Smooth muscle cell (in vitro differentiated cells): ENCODE results near the gene KRTAP21-1. TPM values are rescaled to one million over a fixed set of nuclear protein-coding genes. Genes with fewer than 3 reads are reported as not detected.

Source experiments
- DNase-seq: peaks from one replicate; lab custom pipeline; 2025; ENCODE audit not compliant: unreplicated experiment; lab: John Stamatoyannopoulos, UW
- H2AFZ ChIP-seq: fragments of 200-600 bp; sonication (generic); 2 replicates; pipeline ENCODE4 v1.6.0; 2016; ENCODE audit warnings: antibody characterized with exemption, low read depth, mild to moderate bottlenecking
- H3F3A ChIP-seq: fragments of 200-600 bp; sonication (generic); 2 replicates; pipeline ENCODE4 v1.6.0; 2017; ENCODE audit warnings: antibody characterized with exemption, low read depth
- H3K27ac ChIP-seq: fragments of 200-600 bp; sonication (generic); 2 replicates; pipeline ENCODE4 v1.5.1; 2016; ENCODE audit warnings: low read depth, mild to moderate bottlenecking
- H3K27me3 ChIP-seq: fragments of 200-600 bp; sonication (generic); 2 replicates; pipeline ENCODE4 v1.6.1; 2016; ENCODE audit warnings: low read depth, mild to moderate bottlenecking
- H3K36me3 ChIP-seq: fragments of 200-600 bp; sonication (generic); 2 replicates; pipeline ENCODE4 v1.5.1; 2016; ENCODE audit warnings: low read depth
- H3K4me1 ChIP-seq: fragments of 200-600 bp; sonication (generic); 2 replicates; pipeline ENCODE4 v1.5.1; 2016; ENCODE audit warnings: low read depth
- H3K4me2 ChIP-seq: fragments of 200-600 bp; sonication (generic); 2 replicates; pipeline ENCODE4 v1.6.0; 2016; ENCODE audit warnings: mild to moderate bottlenecking
- H3K4me3 ChIP-seq: fragments of 200-600 bp; sonication (generic); 2 replicates; pipeline ENCODE4 v1.5.1; 2016; ENCODE audit warnings: mild to moderate bottlenecking
- H3K79me2 ChIP-seq: fragments of 200-600 bp; sonication (generic); 2 replicates; pipeline ENCODE4 v1.6.0; 2016; ENCODE audit warnings: low read depth, mild to moderate bottlenecking
- H3K9ac ChIP-seq: fragments of 200-600 bp; sonication (generic); 2 replicates; pipeline ENCODE4 v1.6.0; 2016; ENCODE audit warnings: low read depth
- H3K9me3 ChIP-seq: fragments of 200-600 bp; sonication (generic); replicated peaks from 2 replicates; pipeline ENCODE4 v1.5.1; 2016; ENCODE audit warnings: low read depth
- H4K20me1 ChIP-seq: fragments of 200-600 bp; sonication (generic); 2 replicates; pipeline ENCODE4 v1.6.0; 2016; ENCODE audit warnings: low read depth
- WGBS: methylation state at CpG from one replicate; pipeline ENCODE4 v1.1.7; 2016; ENCODE audit warnings: low lambda C conversion rate; 5-methylcytosine and 5-hydroxymethylcytosine counted together
- polyA plus RNA-seq: library from polyadenylated mRNA; unstranded; fragments of >200 nt; fragmentation: Nextera tagmentation; extraction: Ambion mirVana; gene quantifications from 2 replicates; pipeline ENCODE4 v1.2.1, GENCODE V29; 2016
- total RNA-seq: library from RNA; depleted of rRNA; stranded (reverse); fragments of >200 nt; gene quantifications from 2 replicates; pipeline ENCODE4 v1.2.3, GENCODE V29; 2014
- TF ChIP-seq, protein P1 (sequence below): fragments of 200-600 bp; sonication (generic); IDR thresholded peaks from 2 replicates; pipeline ENCODE4 v1.5.1; 2017; ENCODE audit warnings: borderline replicate concordance, mild to moderate bottlenecking, antibody characterized with exemption; ENCODE audit not compliant: insufficient read depth, poor library complexity, severe bottlenecking

KRTAP21-1 gene
- total and polyA plus RNA-seq, 2 experiments from 2014 or later = not detected

DNA sequence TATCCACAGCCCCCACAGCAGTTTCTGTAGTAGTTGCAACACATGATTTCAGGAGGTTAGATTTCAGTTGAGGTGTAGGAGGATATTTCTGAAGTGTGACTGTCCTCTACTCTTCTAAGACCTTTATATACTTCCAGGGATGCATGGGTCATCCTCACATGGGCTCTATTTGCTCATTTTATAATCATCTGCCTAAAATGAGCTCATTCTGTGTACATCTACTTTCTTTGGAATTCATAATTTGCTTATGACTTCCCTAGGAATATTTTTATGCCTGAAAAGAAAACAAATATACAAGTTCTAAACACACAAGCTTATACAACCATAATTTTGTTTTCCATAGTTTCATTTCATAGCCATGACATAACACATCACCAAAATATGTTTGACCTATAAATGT is 8.1 kb downstream of the KRTAP21-1 start, which contains the start of gene KRTAP21-2:
TSS of gene KRTAP21-2 (minus strand) at position 101 of the 400 bp plus-strand sequence. CDS start at position 44, 57 bp downstream.
- Histone ChIP-seq H3K4me3 (no peak within 1 kb of the TSS), H3K27me3 (no peaks in the 10 kb centered on the region), H3K36me3 (no peaks in the 10 kb centered on the region)

DNA sequence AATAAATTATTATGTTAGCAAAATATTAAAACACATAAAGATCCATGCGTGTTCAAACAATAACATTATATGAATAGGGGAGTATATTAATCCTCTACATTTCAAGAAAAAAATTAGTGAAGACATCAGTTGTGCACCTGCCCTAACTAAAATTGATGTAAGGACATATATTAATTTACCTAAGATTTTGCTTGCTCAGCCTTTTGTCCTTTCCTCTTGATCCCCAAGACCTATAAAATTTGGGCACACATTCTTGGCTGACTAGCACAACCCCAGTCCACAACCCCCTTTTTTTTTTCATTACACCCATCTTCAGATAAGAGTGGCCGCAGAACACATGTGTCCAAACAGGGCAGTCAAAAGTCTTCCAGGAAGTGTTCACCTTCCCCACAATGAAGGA is 14.8 kb downstream of the KRTAP21-1 start:
- Histone ChIP-seq H3K4me2 (no peak overlapping the region), H3K79me2 (no peaks in the 10 kb centered on the region), H3K4me3 (no peak overlapping the region), H3K27me3 (no peaks in the 10 kb centered on the region), H3K27ac (no peak overlapping the region), H4K20me1 (no peaks in the 10 kb centered on the region), H3K9me3 (no peaks in the 10 kb centered on the region), H3K9ac (no peak overlapping the region), H2AFZ (no peak overlapping the region), H3K4me1 (no peaks in the 10 kb centered on the region), H3F3A (no peaks in the 10 kb centered on the region), H3K36me3 (no peaks in the 10 kb centered on the region)
- no peak for DNase-seq
- TF ChIP-seq, protein P1, sequence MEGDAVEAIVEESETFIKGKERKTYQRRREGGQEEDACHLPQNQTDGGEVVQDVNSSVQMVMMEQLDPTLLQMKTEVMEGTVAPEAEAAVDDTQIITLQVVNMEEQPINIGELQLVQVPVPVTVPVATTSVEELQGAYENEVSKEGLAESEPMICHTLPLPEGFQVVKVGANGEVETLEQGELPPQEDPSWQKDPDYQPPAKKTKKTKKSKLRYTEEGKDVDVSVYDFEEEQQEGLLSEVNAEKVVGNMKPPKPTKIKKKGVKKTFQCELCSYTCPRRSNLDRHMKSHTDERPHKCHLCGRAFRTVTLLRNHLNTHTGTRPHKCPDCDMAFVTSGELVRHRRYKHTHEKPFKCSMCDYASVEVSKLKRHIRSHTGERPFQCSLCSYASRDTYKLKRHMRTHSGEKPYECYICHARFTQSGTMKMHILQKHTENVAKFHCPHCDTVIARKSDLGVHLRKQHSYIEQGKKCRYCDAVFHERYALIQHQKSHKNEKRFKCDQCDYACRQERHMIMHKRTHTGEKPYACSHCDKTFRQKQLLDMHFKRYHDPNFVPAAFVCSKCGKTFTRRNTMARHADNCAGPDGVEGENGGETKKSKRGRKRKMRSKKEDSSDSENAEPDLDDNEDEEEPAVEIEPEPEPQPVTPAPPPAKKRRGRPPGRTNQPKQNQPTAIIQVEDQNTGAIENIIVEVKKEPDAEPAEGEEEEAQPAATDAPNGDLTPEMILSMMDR = no peak
- WGBS = 92% methylated on average over 2 of the region's 2 CpGs

More for the DNA sequence above, 8.1 kb downstream of the KRTAP21-1 start, which contains the start of gene KRTAP21-2:
- Histone ChIP-seq H3K9ac (no peak within 1 kb of the TSS), H3K4me2 (no peak within 1 kb of the TSS), H3K4me1 (no peaks in the 10 kb centered on the region), H3K27ac (no peak within 1 kb of the TSS), H2AFZ (no peak within 1 kb of the TSS), H3F3A (no peaks in the 10 kb centered on the region), H4K20me1 (no peaks in the 10 kb centered on the region), H3K9me3 (no peaks in the 10 kb centered on the region), H3K79me2 (no peaks in the 10 kb centered on the region)
- TF ChIP-seq, protein P1 = no peak
- no peak for DNase-seq

DNA sequence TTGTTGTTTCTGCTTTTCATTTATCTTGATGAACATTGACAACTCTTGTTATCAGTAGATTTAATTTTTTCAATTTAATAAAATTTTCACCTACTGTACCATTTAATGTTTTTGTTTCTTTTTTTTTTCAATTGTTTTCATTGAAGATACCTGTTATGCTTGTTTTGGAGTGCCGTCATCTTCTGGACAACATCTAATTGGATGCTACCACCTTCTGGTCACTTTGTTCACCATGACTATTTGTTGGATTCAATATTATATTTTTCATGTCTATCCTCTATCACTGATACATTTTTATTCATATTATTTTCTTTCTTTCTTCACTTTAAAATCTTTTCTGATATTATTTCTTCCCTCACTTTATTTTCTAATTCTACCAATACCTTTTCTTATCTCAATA is 22.2 kb downstream of the KRTAP21-1 start:
- Histone ChIP-seq H4K20me1 (no peaks in the 10 kb centered on the region), H3K36me3 (no peaks in the 10 kb centered on the region), H3K9ac (no peak overlapping the region), H2AFZ (no peak overlapping the region), H3K4me2 (no peak overlapping the region), H3K27ac (no peak overlapping the region), H3K4me3 (no peak overlapping the region), H3K9me3 (no peaks in the 10 kb centered on the region), H3F3A (no peaks in the 10 kb centered on the region), H3K4me1 (no peaks in the 10 kb centered on the region), H3K79me2 (no peaks in the 10 kb centered on the region), H3K27me3 (no peaks in the 10 kb centered on the region)
- DNase-seq = no peak
- TF ChIP-seq, protein P1 = no peak
- WGBS = 75% methylated on average over 1 of the region's 1 CpG

DNA sequence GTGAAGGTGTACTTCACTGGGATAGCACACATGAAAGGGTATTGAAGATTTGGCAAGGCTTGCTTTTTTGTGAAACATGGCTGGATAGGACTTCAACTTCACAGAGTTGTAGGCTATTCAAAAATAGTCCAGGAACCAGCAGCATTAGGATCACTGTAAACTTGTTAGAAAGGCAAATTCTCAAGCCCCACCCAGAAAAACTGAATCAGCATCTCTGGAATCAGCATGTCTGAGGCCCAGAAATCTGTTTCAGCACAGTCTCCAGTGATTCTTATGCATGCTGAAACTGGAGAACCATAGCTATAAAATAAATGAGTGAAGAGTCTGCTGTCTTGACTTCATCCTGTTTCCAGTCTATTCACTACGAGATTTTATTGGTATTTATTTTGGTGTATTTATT is 28.5 kb downstream of the KRTAP21-1 start:
- no peak for DNase-seq
- H3K27ac ChIP-seq = no peak overlapping the region

More for the DNA sequence above, 28.5 kb downstream of the KRTAP21-1 start:
- no peaks in the 10 kb centered on the region for H3K79me2 ChIP-seq
- no peaks in the 10 kb centered on the region for H3K36me3 ChIP-seq
- no peaks in the 10 kb centered on the region for H3K27me3 ChIP-seq
- H3K4me2 ChIP-seq = no peak overlapping the region
- no peaks in the 10 kb centered on the region for H3K9me3 ChIP-seq
- no peak overlapping the region for H3K9ac ChIP-seq
- no peaks in the 10 kb centered on the region for H4K20me1 ChIP-seq
- 78% methylated on average over 1 of the region's 1 CpG for WGBS
- H3K4me3 ChIP-seq = no peak overlapping the region
- no peaks in the 10 kb centered on the region for H3F3A ChIP-seq
- no peak overlapping the region for H2AFZ ChIP-seq
- TF ChIP-seq, protein P1 = no peak
- H3K4me1 ChIP-seq = no peaks in the 10 kb centered on the region
